Hepatocyte (in vitro differentiated cells): ENCODE measurements around the gene NAB2. TPM values are rescaled to one million over a fixed set of nuclear protein-coding genes. Genes with fewer than 3 reads are reported as not detected.

ENCODE experiments used
- DNase-seq: peaks from one replicate; pipeline ENCODE4 v3.0.0-alpha.2; 2016; ENCODE audit warnings: low spot score
- H2AFZ ChIP-seq: fragments of 200-600 bp; sonication (generic); 2 replicates; pipeline ENCODE4 v1.6.0; 2016; ENCODE audit warnings: antibody characterized with exemption, mild to moderate bottlenecking
- H3K27ac ChIP-seq: fragments of 200-600 bp; sonication (generic); 2 replicates; pipeline ENCODE4 v1.5.1; 2016; ENCODE audit warnings: mild to moderate bottlenecking
- H3K27me3 ChIP-seq: fragments of 200-600 bp; sonication (generic); 2 replicates; pipeline ENCODE4 v1.6.1; 2016
- H3K36me3 ChIP-seq: fragments of 200-600 bp; sonication (generic); replicated peaks from 2 replicates; pipeline ENCODE4 v1.5.1; 2016; ENCODE audit warnings: low read depth; ENCODE audit not compliant: insufficient read depth
- H3K4me1 ChIP-seq: fragments of 200-600 bp; sonication (generic); 2 replicates; pipeline ENCODE4 v1.5.1; 2016; ENCODE audit warnings: mild to moderate bottlenecking, moderate library complexity; ENCODE audit not compliant: insufficient read depth
- H3K4me2 ChIP-seq: fragments of 200-600 bp; sonication (generic); 2 replicates; pipeline ENCODE4 v1.6.0; 2016
- H3K4me3 ChIP-seq: fragments of 200-600 bp; sonication (generic); 2 replicates; pipeline ENCODE4 v1.5.1; 2016; ENCODE audit warnings: mild to moderate bottlenecking
- H3K79me2 ChIP-seq: fragments of 200-600 bp; sonication (generic); 2 replicates; pipeline ENCODE4 v1.6.0; 2017; ENCODE audit warnings: mild to moderate bottlenecking
- H3K9me2 ChIP-seq: fragments of 200-600 bp; sonication (generic); replicated peaks from 2 replicates; pipeline ENCODE4 v1.6.0; 2017; ENCODE audit warnings: mild to moderate bottlenecking; ENCODE audit not compliant: insufficient read depth
- H3K9me3 ChIP-seq: fragments of 200-600 bp; sonication (generic); 2 replicates; pipeline ENCODE4 v1.5.1; 2016; ENCODE audit warnings: low read depth, mild to moderate bottlenecking
- H4K20me1 ChIP-seq: fragments of 200-600 bp; sonication (generic); 2 replicates; pipeline ENCODE4 v1.6.0; 2016; ENCODE audit warnings: mild to moderate bottlenecking; ENCODE audit not compliant: insufficient read depth, poor library complexity, severe bottlenecking
- CTCF ChIP-seq: fragments of 200-600 bp; sonication (generic); IDR thresholded peaks from 2 replicates; pipeline ENCODE4 v1.5.1; 2016; ENCODE audit warnings: antibody characterized with exemption, mild to moderate bottlenecking; ENCODE audit not compliant: poor library complexity
- EZH2 ChIP-seq: fragments of 200-600 bp; sonication (generic); IDR thresholded peaks from 2 replicates; pipeline ENCODE4 v1.6.1; 2016; ENCODE audit warnings: antibody characterized with exemption, mild to moderate bottlenecking, borderline replicate concordance
- EZH2phosphoT487 ChIP-seq: fragments of 200-600 bp; sonication (generic); IDR thresholded peaks from one replicate; pipeline ENCODE4 v1.6.1; 2018; ENCODE audit warnings: antibody characterized with exemption, mild to moderate bottlenecking, low read depth, moderate library complexity; ENCODE audit not compliant: unreplicated experiment, severe bottlenecking
- WGBS: methylation state at CpG from one replicate; pipeline ENCODE4 v1.1.6; 2016; ENCODE audit warnings: low lambda C conversion rate; ENCODE audit errors: missing lambda C conversion rate; 5-methylcytosine and 5-hydroxymethylcytosine counted together
- polyA plus RNA-seq: library from polyadenylated mRNA; unstranded; fragments of >200 nt; fragmentation: Nextera tagmentation; extraction: Ambion mirVana; gene quantifications from 2 replicates; pipeline ENCODE4 v1.2.1, GENCODE V29; 2016
- total RNA-seq: library from RNA; depleted of rRNA; stranded (reverse); fragments of >200 nt; gene quantifications from 2 replicates; pipeline ENCODE4 v1.2.3, GENCODE V29; 2014

NAB2 gene
- total and polyA plus RNA-seq, 2 experiments from 2014 or later, result 12.3 to 21.9 TPM

GRCh38 chr12:57127101-57127725 lies 38.3 kb downstream of the NAB2 start:
- H3K27me3 ChIP-seq, result no peaks in the 10 kb centered on the region
- peak overlapping the region; percentile 92 for H3K4me2 ChIP-seq
- peaks cover 32% of the 10 kb centered on the region for H3K4me1 ChIP-seq
- peaks cover 17% of the 10 kb centered on the region for H4K20me1 ChIP-seq
- H3K27ac ChIP-seq, result peak overlapping the region; percentile 98
- H3K4me3 ChIP-seq, result peak overlapping the region; percentile 79
- peak overlapping the region; percentile 83 for H2AFZ ChIP-seq
- no peaks in the 10 kb centered on the region for H3K9me2 ChIP-seq
- TF ChIP-seq EZH2 (no peak), CTCF (peak; percentile 39), EZH2phosphoT487 (no peak)
- H3K9me3 ChIP-seq, result no peaks in the 10 kb centered on the region
- 4% methylated on average over 23 of the region's 26 CpGs for WGBS
- no peaks in the 10 kb centered on the region for H3K36me3 ChIP-seq
- peaks cover 39% of the 10 kb centered on the region for H3K79me2 ChIP-seq
- DNase-seq, result peak; percentile 89

- WGBS, result 1% methylated on average over 17 of the region's 57 CpGs
- Histone ChIP-seq H3K27me3 (no peaks in the 10 kb centered on the region), H3K4me2 (peak within 1 kb of the TSS; percentile 92), H3K36me3 (no peaks in the 10 kb centered on the region), H2AFZ (peak within 1 kb of the TSS; percentile 83), H3K79me2 (peaks cover 46% of the 10 kb centered on the region), H3K4me1 (peaks cover 39% of the 10 kb centered on the region), H3K27ac (peak within 1 kb of the TSS; percentile 98), H3K9me3 (no peaks in the 10 kb centered on the region), H3K4me3 (peak within 1 kb of the TSS; percentile 79), H3K9me2 (no peaks in the 10 kb centered on the region), H4K20me1 (peaks cover 25% of the 10 kb centered on the region)
- DNase-seq, result peak; percentile 94
- TF ChIP-seq EZH2 (no peak), CTCF (no peak), EZH2phosphoT487 (no peak)
Measured at GRCh38 chr12:57127726-57128518, 39.0 kb downstream of the NAB2 start, which contains the start of gene LRP1. LRP1 (plus strand) TSS chr12:57128483; CDS start chr12:57128965, 482 bp downstream.

- Histone ChIP-seq H3K79me2 (peaks cover 54% of the 10 kb centered on the region), H3K4me3 (peak overlapping the region; percentile 79), H3K9me3 (no peaks in the 10 kb centered on the region), H3K27ac (peak overlapping the region; percentile 98), H3K36me3 (no peaks in the 10 kb centered on the region), H3K4me1 (peaks cover 47% of the 10 kb centered on the region), H3K4me2 (peak overlapping the region; percentile 92), H3K27me3 (no peaks in the 10 kb centered on the region), H2AFZ (peak overlapping the region; percentile 30), H3K9me2 (no peaks in the 10 kb centered on the region), H4K20me1 (peaks cover 29% of the 10 kb centered on the region)
- TF ChIP-seq EZH2, result no peak
- no peak for TF ChIP-seq CTCF
- no peak for TF ChIP-seq EZH2phosphoT487
- WGBS, result 4% methylated on average over 11 of the region's 35 CpGs
- DNase-seq, result no peak
Measured at GRCh38 chr12:57128519-57129247, 39.8 kb downstream of the NAB2 start.
